PFSK-1 (cell line): ENCODE measurements around the gene PGGT1B.

Experiments
- POLR2AphosphoS5 ChIP-seq: IDR thresholded peaks from 2 replicates; pipeline ENCODE4 v1.6.1; 2012; ENCODE audit warnings: low read depth, mild to moderate bottlenecking, control low read depth, low read length, moderate library complexity
- REST ChIP-seq, 2 experiments: IDR thresholded peaks; 2 replicates each; pipeline versions ENCODE4 v1.6.1 to v1.8.0; 2011 to 2012; ENCODE audit warnings: low read depth in 2 of 2, low read length in 2 of 2, control low read depth in 1 of 2, inconsistent platforms in 1 of 2, mild to moderate bottlenecking in 1 of 2, moderate library complexity in 1 of 2; ENCODE audit not compliant: insufficient read depth in 1 of 2
- TAF1 ChIP-seq: IDR thresholded peaks from 2 replicates; pipeline ENCODE4 v1.6.1; 2012; ENCODE audit warnings: low read length, control low read depth, borderline replicate concordance; ENCODE audit not compliant: insufficient read depth

- TF ChIP-seq POLR2AphosphoS5 = no peak
- no peak for TF ChIP-seq TAF1
- TF ChIP-seq REST (IDR thresholded peaks at IDR 0.05; ENCODE audit: insufficient read depth in 1 of 2, low read depth in 2 of 2, low read length in 2 of 2) = no peak
Observed at GRCh38 chr5:115289104-115289503, 26.4 kb upstream of the PGGT1B start.
